Omental fat pad (tissue), 4 donors: ENCODE data around the gene OR52N1. TPM values are rescaled to one million over a fixed set of nuclear protein-coding genes. Genes with fewer than 3 reads are reported as not detected.

Experiments
- ATAC-seq: fragments of 150-250 bp; one replicate; pipeline ENCODE4 v1.9.1; 2016; ENCODE audit warnings: mild to moderate bottlenecking, moderate library complexity; ENCODE audit not compliant: low FRiP score
- DNase-seq: peaks from one replicate; pipeline ENCODE4 v3.0.0-alpha.2; 2019; ENCODE audit warnings: low spot score
- total RNA-seq, 4 donors: library from RNA; depleted of rRNA; stranded (reverse); fragments of >200 nt; gene quantifications; one replicate each; pipeline ENCODE4 v1.1.0, GENCODE V29; 2016
- TF ChIP-seq, protein P1 (sequence below), 3 donors: fragments of 450-650 bp; IDR thresholded peaks; one replicate each; pipeline ENCODE4 v1.5.1; 2016 to 2017; ENCODE audit warnings: antibody characterized with exemption in 3 of 3, mild to moderate bottlenecking in 3 of 3, moderate library complexity in 2 of 3

Gene OR52N1
- total RNA-seq, 4 donors from 2014 or later = 0.46 to 13.9 (median 2.4) TPM; not detected in 1

DNA sequence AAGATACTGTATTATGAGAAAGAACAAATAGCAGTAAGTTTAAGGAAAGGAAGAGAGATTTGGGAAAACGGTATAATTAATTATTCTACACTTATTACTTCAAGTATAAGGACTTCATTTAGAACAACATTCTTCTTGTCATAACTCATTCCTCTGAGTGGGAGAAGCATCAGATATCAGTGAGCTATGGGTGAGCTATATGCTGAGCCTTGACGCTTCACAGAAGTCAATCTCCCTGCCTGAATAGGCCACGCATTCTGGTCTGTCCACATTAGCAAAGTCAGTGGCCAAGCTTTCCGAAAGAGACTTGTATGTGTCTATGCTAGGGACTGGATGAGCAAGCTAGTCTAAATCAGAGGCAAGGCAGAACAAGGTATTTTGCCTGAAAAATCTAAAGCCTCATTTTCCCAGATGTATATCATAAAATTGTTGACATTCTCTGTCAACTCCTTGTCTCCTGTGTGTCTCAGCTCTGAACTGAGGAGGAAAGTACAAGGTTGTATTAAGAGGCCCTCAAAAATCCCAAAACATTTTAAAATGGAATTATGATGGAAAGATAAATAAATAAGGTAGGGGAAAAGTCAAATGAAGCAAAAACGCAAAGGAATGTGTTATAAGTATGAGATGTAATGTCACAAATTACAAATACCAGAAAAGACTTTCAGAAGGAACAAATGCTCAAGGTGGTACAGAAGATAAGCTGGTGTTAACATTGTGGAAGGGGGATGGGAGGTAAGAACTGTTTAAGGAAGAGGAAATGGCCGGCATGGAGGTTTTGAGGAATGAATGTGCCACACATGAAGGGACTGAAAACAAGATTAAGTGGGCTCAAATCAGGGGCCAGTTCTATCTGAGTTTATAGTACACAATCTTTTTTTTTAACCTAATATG is 19.1 kb upstream of the OR52N1 start:
- DNase-seq (no peak), ATAC-seq (no peak)
- TF ChIP-seq, protein P1, sequence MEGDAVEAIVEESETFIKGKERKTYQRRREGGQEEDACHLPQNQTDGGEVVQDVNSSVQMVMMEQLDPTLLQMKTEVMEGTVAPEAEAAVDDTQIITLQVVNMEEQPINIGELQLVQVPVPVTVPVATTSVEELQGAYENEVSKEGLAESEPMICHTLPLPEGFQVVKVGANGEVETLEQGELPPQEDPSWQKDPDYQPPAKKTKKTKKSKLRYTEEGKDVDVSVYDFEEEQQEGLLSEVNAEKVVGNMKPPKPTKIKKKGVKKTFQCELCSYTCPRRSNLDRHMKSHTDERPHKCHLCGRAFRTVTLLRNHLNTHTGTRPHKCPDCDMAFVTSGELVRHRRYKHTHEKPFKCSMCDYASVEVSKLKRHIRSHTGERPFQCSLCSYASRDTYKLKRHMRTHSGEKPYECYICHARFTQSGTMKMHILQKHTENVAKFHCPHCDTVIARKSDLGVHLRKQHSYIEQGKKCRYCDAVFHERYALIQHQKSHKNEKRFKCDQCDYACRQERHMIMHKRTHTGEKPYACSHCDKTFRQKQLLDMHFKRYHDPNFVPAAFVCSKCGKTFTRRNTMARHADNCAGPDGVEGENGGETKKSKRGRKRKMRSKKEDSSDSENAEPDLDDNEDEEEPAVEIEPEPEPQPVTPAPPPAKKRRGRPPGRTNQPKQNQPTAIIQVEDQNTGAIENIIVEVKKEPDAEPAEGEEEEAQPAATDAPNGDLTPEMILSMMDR (IDR thresholded peaks at IDR 0.05) = no peak

DNA sequence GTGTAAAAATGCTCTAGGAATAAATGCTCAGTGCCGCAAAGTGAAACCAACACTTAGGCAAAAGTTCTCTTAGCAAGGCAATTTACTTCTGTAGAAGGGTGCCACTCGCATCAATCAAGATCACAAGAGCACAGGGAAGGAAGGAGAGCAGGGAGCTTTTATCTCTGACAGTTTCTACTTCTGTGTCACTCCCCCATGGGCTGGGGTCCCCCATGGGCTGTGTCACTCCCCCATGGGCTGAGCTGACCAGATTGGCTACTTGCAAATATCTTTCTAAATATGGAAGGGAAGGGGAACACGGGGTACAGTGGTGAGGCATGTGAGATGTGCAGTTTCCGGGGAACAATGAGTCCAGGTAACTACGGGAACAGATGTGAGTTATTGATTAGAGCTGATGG is 18.1 kb upstream of the OR52N1 start:
- ATAC-seq (no peak), DNase-seq (no peak)
- TF ChIP-seq, protein P1 (IDR thresholded peaks at IDR 0.05) = no peak

DNA sequence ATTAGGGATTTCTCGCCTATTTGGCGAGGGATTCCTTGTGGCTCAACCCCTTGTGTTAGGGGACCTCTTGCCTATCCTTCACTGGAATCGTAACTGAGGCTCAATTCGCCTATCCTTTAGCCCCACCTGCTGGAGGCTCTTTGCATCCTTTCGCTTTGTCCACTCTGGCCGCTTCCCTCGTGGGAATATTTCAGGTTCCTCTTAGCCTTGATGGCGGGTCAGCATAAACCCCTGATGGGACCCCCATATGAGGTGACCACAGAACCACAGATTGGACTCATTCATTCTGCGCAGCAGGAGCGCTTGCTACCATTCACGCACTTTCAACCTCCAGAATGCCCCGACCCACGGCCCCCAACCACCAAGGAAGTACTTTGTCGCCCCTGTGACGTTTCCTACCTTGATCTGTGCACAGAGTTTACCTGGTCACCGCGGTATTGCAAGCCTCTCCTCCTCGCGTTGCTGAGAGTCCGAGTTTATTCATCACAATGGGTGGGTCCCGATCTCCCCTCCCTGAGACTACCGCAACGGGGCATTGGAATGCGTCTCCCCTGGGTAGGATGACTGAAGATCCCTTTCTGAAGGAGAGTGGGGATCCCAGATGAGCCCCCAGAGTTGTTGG is 17.5 kb upstream of the OR52N1 start, which contains the start of gene OR52N2:
TSS of gene OR52N2 (plus strand) at position 425 of the 622 bp plus-strand sequence. CDS start 11,412 bp downstream, outside the sequence.
- TF ChIP-seq, protein P1 (IDR thresholded peaks at IDR 0.05) = peak in 2 of 3 donors; percentile 13 to 79
- ATAC-seq = peak; percentile 76
- DNase-seq = peak; percentile 67

DNA sequence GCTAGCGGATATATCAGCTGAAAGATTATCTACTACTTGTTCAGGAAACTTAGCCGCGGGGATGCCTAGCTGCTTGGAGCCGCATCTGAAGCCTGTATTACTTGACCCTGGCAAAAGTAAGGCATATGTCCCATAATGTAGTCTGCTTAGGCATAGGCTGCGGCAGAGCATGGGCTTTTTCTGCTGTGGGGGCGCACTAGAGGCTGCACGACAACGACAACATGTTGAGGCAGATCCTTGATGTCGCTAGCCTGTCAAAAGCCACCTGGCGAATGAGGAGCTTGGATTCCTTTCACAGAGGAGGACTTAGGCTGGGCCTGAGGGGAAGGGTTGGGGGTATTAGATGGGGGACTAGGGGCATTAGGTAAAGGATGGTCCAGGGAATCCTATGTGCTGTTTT is 16.5 kb upstream of the OR52N1 start:
- TF ChIP-seq, protein P1 (IDR thresholded peaks at IDR 0.05) = no peak
- DNase-seq (no peak), ATAC-seq (no peak)

DNA sequence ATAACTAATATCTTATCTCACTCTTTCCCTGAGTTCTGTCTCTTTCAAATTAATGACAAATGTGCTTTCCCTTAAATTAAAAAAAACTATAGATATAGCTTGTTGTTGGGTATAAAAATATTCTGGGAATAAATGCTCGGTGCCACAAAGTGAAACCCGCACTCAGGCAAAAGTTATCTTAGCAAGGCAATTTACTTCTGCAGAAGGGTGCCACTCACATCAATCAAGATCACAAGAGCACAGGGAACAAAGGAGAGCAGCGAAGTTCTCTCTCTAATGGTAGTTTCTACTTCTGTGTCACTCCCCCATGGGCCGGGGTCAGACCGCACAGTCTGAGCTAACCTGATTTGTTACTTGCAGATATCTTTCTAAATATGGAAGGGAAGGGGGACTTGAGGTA is 12.9 kb upstream of the OR52N1 start:
- DNase-seq (no peak), ATAC-seq (no peak)
- TF ChIP-seq, protein P1 (IDR thresholded peaks at IDR 0.05) = no peak

DNA sequence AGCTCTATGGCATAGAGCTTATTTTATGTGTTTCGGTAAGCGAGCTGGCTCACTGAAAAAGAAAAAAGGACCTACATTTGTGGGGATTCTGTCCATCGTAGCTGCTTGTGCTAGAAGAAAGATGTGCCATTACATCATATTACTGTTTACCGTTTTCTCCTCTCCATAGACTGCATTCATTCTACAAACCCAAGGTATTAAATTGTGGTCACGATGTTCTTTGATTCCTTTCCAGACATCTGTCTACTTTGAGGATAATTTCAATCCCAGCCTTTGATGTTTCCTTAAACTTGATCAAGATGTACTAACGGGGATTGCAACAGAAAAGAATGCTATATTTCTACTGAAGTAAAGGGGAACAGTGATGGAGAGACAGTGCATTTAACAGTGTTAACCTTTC is 5.5 kb upstream of the OR52N1 start:
- DNase-seq (no peak), ATAC-seq (no peak)
- TF ChIP-seq, protein P1 (IDR thresholded peaks at IDR 0.05) = no peak
